Measurements from ENCODE around the gene CACNA1C. TPM values are rescaled to one million over a fixed set of nuclear protein-coding genes. Genes with fewer than 3 reads are reported as not detected.

The CACNA1C gene
- total RNA-seq, 8 experiments from 2014 or later, result 0.97 to 36.4 (median 5.1) TPM

DNA sequence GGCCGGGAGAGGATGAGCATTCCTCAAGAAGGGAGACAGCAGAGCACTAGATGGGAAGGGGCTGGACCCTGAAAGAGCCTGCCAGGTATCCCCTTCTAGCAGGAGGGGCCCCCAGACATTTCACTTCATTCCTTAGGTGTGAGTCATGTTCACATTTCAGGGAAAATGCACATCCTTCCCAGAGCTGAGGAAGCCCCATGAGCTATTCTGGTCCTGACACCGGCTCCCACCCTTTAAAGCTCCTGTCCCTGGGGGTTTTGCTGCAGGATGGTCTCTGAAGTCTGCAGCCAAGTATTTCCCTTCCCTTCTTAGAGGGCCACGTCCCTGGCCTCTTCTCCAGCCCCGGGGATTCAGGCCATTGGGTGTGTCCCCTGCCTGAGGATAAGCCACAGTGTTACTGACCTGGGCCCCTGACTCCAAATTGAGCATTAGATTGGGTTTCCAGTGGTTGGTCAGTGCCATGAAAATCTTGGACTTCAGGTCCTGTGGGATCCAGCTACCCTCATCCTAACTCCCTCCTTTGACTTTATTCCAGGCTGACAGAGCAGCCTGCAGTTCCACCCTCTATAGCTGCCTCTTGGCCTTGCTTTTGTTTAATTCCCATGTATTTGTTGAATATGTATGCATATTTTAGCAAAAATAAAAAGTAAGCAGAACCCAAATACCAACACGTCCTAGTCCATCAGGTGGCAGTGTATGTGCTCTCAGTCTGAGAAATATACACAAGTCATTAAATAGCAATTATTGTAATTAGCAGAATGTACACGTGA, 267.1 kb downstream of the CACNA1C start:
- peak in 4 of 8 experiments; percentile 26 to 84 (median 78) for ATAC-seq (replicated peaks in 6 of 8)
- in situ Hi-C loops (cut with MboI; ENCODE audit: low pct_unique_long_range_greater_than_20kb in 2 of 9, low sequenced_read_pairs in 9 of 9, unreplicated experiment in 9 of 9), result no loop called here
- Histone ChIP-seq H3K4me1 (replicated peaks in 1 of 2) (peaks cover 0 to 8% of the 10 kb centered on the region in 2 donors), H3K27ac (no peak overlapping the region), H3K4me3 (no peak overlapping the region)
- WGBS, 10 experiments, result 10 to 100% (median 59%) methylated on average over 1 to 6 of the region's 6 CpGs; no CpG with 5 or more reads in 3 of the 10 experiments

DNA sequence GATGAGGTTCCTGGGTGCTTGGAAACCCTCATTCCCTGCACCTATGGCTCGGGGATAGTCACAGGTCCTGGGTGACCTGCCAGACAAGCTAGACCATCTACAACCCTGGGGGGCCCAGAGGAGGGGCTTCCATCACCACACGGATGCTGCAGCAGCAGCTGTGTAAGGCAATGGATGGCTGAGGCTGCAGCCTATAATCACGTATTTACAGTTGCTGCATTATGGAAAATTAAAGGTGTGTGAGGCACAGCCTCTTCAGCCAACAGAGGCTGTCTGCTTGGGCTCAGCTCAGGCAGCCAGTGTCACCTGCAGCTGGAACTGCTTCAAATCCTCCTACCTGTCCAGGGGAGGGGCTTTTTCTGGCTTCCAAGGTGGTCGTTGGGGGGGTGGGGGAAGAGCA, 268.1 kb downstream of the CACNA1C start:
- WGBS, 10 experiments, result 0 to 100% (median 43%) methylated on average over 1 of the region's 4 CpGs; no CpG with 5 or more reads in 7 of the 10 experiments
- in situ Hi-C loops (cut with MboI; ENCODE audit: low pct_unique_long_range_greater_than_20kb in 2 of 9, low sequenced_read_pairs in 9 of 9, unreplicated experiment in 9 of 9), result no loop called here
- H3K27ac ChIP-seq, result no peak overlapping the region
- ATAC-seq (replicated peaks in 6 of 8), result no peak
- H3K4me1 ChIP-seq (replicated peaks in 1 of 2), result peaks cover 0 to 11% of the 10 kb centered on the region in 2 donors
- H3K4me3 ChIP-seq, result no peak overlapping the region

DNA sequence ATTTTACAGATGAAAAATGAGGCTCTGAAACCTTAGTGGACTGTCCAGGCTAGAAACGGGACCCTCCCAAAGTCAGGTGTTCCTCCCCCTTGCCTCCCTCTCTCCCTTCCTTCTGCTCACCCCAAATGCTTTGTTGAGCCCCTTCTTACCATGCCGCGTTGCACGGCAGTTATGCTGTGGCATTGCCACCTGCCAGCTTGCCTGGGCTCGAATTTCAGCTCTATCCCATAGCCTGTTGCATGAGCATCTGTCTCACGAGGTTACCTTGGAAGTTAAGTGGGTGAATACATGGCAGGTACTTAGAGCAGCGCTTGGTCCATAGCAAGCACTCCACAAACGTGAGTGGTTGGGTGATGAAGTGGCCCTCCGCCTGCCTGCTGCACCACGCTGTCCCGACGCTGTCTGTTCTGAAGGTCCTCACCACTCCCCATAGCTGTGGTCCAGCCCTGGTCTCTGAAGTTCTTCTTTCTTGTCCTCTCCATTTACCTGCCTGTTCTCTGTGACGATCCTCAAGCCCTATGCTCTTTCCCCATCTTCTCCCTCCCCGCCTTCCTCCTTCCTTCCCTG, 269.9 kb downstream of the CACNA1C start:
- in situ Hi-C loops (cut with MboI; ENCODE audit: low pct_unique_long_range_greater_than_20kb in 2 of 9, low sequenced_read_pairs in 9 of 9, unreplicated experiment in 9 of 9), result no loop called here
- ATAC-seq (replicated peaks in 6 of 8), result no peak
- Histone ChIP-seq H3K4me1 (replicated peaks in 1 of 2) (peaks cover 0 to 12% of the 10 kb centered on the region in 2 donors), H3K27ac (no peak overlapping the region), H3K4me3 (no peak overlapping the region)
- 77 to 100% (median 88%) methylated on average over 2 to 7 of the region's 14 CpGs for WGBS, 10 experiments

DNA sequence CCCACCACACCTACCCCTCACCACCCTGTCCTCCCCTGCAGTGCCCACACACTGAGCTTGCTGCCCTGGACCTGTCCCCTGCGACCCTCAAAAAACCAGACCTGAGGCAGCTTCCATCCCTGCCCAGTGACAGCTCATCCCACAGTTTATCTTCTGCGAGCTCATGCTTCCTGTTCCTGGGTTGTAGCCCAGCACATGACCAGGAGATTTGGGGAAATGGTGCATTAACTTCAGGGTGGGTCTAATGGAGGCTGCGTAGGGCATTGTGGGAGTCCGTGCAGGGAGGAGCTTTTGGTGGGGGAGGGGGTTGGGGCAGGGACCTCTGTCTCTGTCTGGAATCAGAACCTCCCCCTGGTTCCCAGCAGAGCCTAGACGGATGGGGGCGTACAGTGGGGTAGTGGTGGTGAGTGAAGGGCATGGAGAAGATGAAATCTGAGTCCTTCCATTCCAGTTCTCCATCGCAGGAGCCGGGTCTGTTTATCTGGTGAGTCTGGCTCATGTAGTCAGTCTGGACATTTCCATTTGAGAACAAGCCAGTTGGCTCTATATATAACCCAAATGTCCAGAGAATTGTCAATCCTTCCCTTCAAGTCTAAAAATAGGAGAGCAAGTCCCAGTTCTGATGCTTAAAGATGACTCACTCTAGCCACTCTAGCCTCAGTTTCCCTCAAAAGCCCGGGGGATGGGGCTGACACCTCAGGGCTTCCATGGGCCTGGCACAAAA, 270.9 kb downstream of the CACNA1C start:
- in situ Hi-C loops (cut with MboI; ENCODE audit: low pct_unique_long_range_greater_than_20kb in 2 of 9, low sequenced_read_pairs in 9 of 9, unreplicated experiment in 9 of 9), result no loop called here
- 60 to 100% (median 96%) methylated on average over 1 to 4 of the region's 9 CpGs; no CpG with 5 or more reads in 6 of the 10 experiments for WGBS, 10 experiments
- Histone ChIP-seq H3K4me3 (no peak overlapping the region), H3K4me1 (replicated peaks in 1 of 2) (peaks cover 0 to 12% of the 10 kb centered on the region in 2 donors), H3K27ac (no peak overlapping the region)
- ATAC-seq (replicated peaks in 6 of 8), result no peak

DNA sequence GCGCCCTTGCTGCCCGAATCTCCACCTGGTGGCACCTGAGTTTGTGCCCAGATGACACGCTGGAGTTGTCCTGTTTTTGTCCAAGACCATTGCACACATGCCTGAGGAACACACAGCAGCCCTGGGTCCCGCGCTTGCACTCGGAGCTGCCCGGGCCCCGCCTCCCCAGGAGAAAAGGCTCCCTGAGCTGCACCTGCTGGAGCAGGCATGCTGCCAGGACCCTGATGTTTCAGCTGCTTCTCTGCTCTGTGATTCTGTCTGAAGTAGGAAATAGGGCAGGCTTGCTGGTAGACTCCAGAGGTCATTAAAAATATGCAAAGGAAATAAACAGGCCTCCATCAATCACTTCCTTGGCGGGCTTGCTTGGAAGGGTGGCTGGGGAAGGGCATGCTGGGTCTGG, 271.6 kb downstream of the CACNA1C start:
- no peak overlapping the region for H3K4me3 ChIP-seq
- in situ Hi-C loops (cut with MboI; ENCODE audit: low pct_unique_long_range_greater_than_20kb in 2 of 9, low sequenced_read_pairs in 9 of 9, unreplicated experiment in 9 of 9), result no loop called here
- no peak overlapping the region for H3K27ac ChIP-seq
- H3K4me1 ChIP-seq (replicated peaks in 1 of 2), result peaks cover 0 to 15% of the 10 kb centered on the region in 2 donors
- 33 to 100% (median 80%) methylated on average over 1 to 7 of the region's 9 CpGs; no CpG with 5 or more reads in 5 of the 10 experiments for WGBS, 10 experiments
- ATAC-seq (replicated peaks in 6 of 8), result peak in 6 of 8 experiments; percentile 22 to 71 (median 68)

DNA sequence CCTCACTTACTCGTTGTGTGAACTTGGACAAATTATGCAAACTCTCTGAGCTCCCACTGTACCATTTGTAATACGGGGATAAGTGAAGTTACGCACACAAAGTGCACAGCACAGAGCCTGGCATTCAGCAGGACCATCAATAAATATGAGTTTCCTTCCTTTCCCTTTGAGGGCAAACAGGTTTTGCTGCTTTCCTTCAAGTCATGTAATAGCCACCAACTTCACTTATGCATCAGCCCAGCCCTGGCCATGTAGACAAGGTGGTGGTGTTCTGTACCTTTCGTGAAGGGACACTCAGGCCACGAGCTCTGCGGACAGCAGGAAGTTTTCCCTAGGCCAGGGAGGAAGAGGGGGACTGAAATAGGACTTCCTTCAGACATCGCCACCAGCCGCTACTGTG, 272.7 kb downstream of the CACNA1C start:
- H3K27ac ChIP-seq, result no peak overlapping the region
- in situ Hi-C loops (cut with MboI; ENCODE audit: low pct_unique_long_range_greater_than_20kb in 2 of 9, low sequenced_read_pairs in 9 of 9, unreplicated experiment in 9 of 9), result no loop called here
- H3K4me1 ChIP-seq (replicated peaks in 1 of 2), result peaks cover 0 to 15% of the 10 kb centered on the region in 2 donors
- H3K4me3 ChIP-seq, result no peak overlapping the region
- no peak for ATAC-seq (replicated peaks in 6 of 8)
- WGBS, 10 experiments, result 0 to 100% (median 90%) methylated on average over 1 to 5 of the region's 8 CpGs; no CpG with 5 or more reads in 1 of the 10 experiments

DNA sequence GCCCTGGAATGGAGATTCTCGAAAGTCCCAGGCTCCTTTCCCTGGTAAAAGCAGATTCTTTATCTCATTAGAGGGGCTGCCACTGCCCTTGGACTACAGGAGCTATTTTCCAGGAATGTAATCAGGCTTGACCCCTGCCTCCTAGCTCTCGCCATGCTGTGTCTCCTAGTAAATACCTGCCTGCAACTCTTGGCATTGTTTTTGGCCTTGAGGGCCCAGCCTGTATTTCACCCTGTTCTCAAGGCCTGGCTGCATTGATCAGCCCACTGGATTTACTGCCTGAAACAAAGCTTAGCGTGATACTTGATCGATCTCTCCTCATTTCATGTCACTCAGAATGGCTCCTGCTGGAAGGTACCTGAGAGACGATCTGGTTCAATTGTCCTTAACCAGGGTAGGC, 273.7 kb downstream of the CACNA1C start:
- Histone ChIP-seq H3K4me1 (replicated peaks in 1 of 2) (peaks cover 0 to 15% of the 10 kb centered on the region in 2 donors), H3K27ac (no peak overlapping the region), H3K4me3 (no peak overlapping the region)
- 70 to 100% (median 90%) methylated on average over 1 to 5 of the region's 5 CpGs; no CpG with 5 or more reads in 2 of the 10 experiments for WGBS, 10 experiments
- no peak for ATAC-seq (replicated peaks in 6 of 8)
- in situ Hi-C loops (cut with MboI; ENCODE audit: low pct_unique_long_range_greater_than_20kb in 2 of 9, low sequenced_read_pairs in 9 of 9, unreplicated experiment in 9 of 9), result no loop called here

DNA sequence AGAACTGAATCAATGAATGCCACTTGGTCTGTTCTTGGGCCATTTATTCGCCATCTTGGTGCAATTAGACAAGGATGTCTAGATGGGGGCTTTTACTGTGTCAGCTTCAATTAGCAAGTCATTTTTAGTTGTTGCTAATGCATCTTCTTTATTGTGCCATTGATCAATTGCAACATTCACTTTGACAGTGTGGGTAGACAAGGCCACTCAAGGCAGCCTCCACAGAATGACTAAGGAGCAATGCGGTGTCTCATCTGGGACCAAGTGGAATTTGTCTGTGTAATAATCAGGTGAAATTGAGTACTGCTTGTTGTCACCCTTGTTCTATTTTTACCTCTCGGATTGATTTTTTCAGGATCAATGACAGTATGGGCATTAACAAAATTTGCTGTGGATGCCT, 275.9 kb downstream of the CACNA1C start:
- no peak overlapping the region for H3K4me3 ChIP-seq
- in situ Hi-C loops (cut with MboI; ENCODE audit: low pct_unique_long_range_greater_than_20kb in 2 of 9, low sequenced_read_pairs in 9 of 9, unreplicated experiment in 9 of 9), result no loop called here
- 36 to 100% (median 83%) methylated on average over 1 to 3 of the region's 3 CpGs; no CpG with 5 or more reads in 1 of the 10 experiments for WGBS, 10 experiments
- no peak overlapping the region for H3K27ac ChIP-seq
- peaks cover 0 to 15% of the 10 kb centered on the region in 2 donors for H3K4me1 ChIP-seq (replicated peaks in 1 of 2)
- ATAC-seq (replicated peaks in 6 of 8), result peak in 3 of 8 experiments; percentile 38 to 55 (median 49)

DNA sequence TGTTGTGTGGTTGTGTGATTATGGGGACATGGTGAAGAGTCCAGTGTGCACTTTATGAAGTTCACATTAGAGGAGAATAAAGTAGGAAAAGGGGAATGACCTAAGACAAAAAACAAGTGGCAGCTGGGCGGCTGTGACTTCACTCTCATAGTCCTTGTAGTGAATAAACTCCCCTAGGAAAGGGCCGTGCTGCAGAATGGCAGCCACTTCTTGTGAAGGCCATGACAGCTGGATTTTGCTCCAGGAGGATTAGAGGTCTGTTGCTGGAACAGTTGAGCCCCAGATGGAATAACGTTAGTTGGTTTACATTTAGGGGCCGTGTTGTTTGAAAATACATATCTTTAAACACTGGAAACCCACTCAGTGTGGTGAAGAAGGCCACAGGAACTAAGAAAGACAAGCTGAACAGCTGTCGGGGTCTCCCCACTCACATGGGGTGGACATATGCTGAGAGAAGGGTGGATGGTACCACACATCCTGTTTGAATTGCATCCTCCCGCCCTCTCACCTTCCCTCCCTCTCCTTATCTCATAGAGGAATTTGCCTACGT, 276.9 kb downstream of the CACNA1C start:
- H3K4me3 ChIP-seq, result no peak overlapping the region
- ATAC-seq (replicated peaks in 6 of 8), result no peak
- peaks cover 0 to 7% of the 10 kb centered on the region in 2 donors for H3K4me1 ChIP-seq (replicated peaks in 1 of 2)
- in situ Hi-C loops (cut with MboI; ENCODE audit: low pct_unique_long_range_greater_than_20kb in 2 of 9, low sequenced_read_pairs in 9 of 9, unreplicated experiment in 9 of 9), result no loop called here
- 42 to 100% (median 73%) methylated on average over 1 to 5 of the region's 7 CpGs; no CpG with 5 or more reads in 2 of the 10 experiments for WGBS, 10 experiments
- no peak overlapping the region for H3K27ac ChIP-seq

DNA sequence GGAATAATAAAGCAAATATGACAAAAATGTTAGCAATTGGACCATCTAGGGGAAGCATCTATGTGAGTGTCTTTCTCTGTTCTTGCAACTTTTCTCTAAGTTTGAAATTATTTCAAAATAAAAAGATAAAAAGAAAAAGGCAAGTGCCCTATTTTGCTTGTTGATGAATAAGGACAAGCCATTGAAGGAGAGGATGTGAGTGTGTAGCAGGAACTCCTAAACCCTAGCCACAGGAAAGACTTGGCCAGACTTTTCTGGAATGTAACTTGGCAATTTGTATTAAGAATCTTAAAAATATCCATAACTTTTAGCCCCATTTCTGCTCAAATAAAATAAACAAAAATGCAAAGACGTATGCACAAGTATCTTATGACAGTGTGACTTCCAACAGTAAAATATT, 279.4 kb downstream of the CACNA1C start:
- Histone ChIP-seq H3K4me1 (replicated peaks in 1 of 2) (peaks cover 0 to 6% of the 10 kb centered on the region in 2 donors), H3K27ac (no peak overlapping the region), H3K4me3 (no peak overlapping the region)
- in situ Hi-C loops (cut with MboI; ENCODE audit: low pct_unique_long_range_greater_than_20kb in 2 of 9, low sequenced_read_pairs in 9 of 9, unreplicated experiment in 9 of 9), result no loop called here
- ATAC-seq (replicated peaks in 6 of 8), result no peak
- whole genome bisulfite sequencing, 10 experiments, result 0 to 94% (median 74%) methylated on average over 1 of the region's 1 CpG; no CpG with 5 or more reads in 2 of the 10 experiments

DNA sequence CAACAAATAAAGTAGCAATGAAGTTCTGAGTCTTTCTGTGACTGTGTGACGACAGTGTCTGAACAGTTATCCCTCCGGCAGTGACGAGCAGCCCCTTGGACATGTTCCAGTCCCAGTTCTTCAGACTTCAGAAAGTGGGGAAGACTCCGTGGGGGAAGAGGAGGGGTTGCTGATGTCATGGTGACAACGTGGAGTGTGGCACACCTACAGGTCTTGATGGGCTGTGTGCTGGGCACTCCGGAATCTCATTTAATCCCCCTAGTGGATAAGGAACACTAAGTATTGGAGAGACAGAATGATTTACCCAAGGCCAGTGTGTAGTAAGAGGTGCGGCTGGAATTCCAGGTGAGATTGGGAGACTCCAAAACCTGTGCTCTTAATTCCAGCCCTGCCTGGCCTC, 280.2 kb downstream of the CACNA1C start:
- Histone ChIP-seq H3K27ac (no peak overlapping the region), H3K4me1 (replicated peaks in 1 of 2) (peaks cover 0 to 6% of the 10 kb centered on the region in 2 donors), H3K4me3 (no peak overlapping the region)
- WGBS, 10 experiments, result 20 to 100% (median 78%) methylated on average over 1 to 7 of the region's 7 CpGs
- in situ Hi-C loops (cut with MboI; ENCODE audit: low pct_unique_long_range_greater_than_20kb in 2 of 9, low sequenced_read_pairs in 9 of 9, unreplicated experiment in 9 of 9), result no loop called here
- ATAC-seq (replicated peaks in 6 of 8), result peak in 1 of 8 experiments; percentile 3

DNA sequence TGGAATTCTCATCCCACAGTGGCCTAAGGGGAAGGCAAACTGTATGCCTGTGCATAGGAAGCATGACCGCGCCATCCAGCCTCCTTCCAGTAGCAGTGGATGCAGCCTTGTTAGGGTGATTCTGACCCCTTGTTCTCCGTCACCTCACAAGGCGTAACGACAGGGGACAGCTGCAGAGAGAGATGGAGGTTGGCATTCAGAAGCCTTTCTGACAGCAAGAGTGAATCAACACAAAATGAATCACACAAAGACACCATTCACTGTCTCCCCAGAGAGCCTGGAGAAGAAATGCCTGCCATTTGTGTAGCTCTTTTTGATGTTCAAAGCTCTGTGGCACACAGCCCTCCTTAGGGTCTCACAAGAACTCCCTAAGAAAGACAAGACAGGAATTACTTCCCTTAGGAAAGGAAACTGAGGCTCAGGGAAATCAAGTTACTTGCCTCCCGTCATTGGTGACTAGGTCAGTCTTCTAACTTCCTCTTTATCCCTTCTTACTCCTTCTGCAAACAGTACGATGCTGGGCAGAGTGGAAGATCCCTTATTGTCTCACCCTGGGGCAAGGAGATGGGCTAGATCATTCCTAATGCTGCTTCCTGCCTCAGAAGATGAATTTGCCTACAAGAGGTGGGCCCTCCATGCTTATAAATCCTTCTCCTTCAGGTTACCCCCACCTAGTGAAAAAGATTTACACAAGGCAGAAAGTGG, 280.9 kb downstream of the CACNA1C start:
- ATAC-seq (replicated peaks in 6 of 8), result no peak
- WGBS, 10 experiments, result 63 to 93% (median 76%) methylated on average over 2 to 5 of the region's 7 CpGs; no CpG with 5 or more reads in 2 of the 10 experiments

More for the DNA sequence above, 280.9 kb downstream of the CACNA1C start:
- in situ Hi-C loops (cut with MboI; ENCODE audit: low pct_unique_long_range_greater_than_20kb in 2 of 9, low sequenced_read_pairs in 9 of 9, unreplicated experiment in 9 of 9), result no loop called here
- no peak overlapping the region for H3K4me3 ChIP-seq
- H3K4me1 ChIP-seq (replicated peaks in 1 of 2), result peaks cover 0 to 6% of the 10 kb centered on the region in 2 donors
- no peak overlapping the region for H3K27ac ChIP-seq
